Naive thymus-derived CD4-positive, alpha-beta T cell (primary cell): ENCODE data around the gene RPS6KB2. TPM values are rescaled to one million over a fixed set of nuclear protein-coding genes. Genes with fewer than 3 reads are reported as not detected.
"Not testable (repeated sequence)": the region's sequence is repeated elsewhere in the genome, so short reads cannot be mapped to it uniquely, and the experiment has no call there.

Experiments
- ATAC-seq: fragments of 150-1000 bp; cut with Tn5 transposase; 2 replicates; pipeline ENCODE4 v1.10.0; 2021; ENCODE audit warnings: mild to moderate bottlenecking, moderate library complexity
- CTCF ChIA-PET: fragments of 350-600 bp; sonication (Branson Sonifier 250); formaldehyde crosslinking; loops from one replicate; lab custom pipeline; 2021; ENCODE audit warnings: antibody characterized with exemption; lab: Charles Lee
- POLR2A ChIA-PET: fragments of 350-600 bp; sonication (Branson Sonifier 250); formaldehyde crosslinking; loops from one replicate; lab custom pipeline; 2021; ENCODE audit warnings: antibody characterized with exemption, inconsistent platforms; lab: Charles Lee
- DNase-seq, 9 donors: peaks; one replicate each; pipeline versions ENCODE4 v3.0.0 to v3.0.0-alpha.2; 2020 to 2022; ENCODE audit warnings: mixed read lengths in 1 of 9
- H3K27ac ChIP-seq: one replicate; pipeline ENCODE4 v1.7.0; 2013; ENCODE audit warnings: mild to moderate bottlenecking, low read depth, low read length, moderate library complexity
- H3K27me3 ChIP-seq, 2 donors: one replicate each; pipeline ENCODE4 v1.7.0; 2013; ENCODE audit warnings: low read length in 2 of 2, mild to moderate bottlenecking in 2 of 2, moderate library complexity in 2 of 2; ENCODE audit not compliant: control insufficient read depth in 2 of 2, insufficient read depth in 2 of 2
- H3K36me3 ChIP-seq, 3 experiments: 1 replicate in 2 of 3; 2 replicates in 1 of 3; pipeline ENCODE4 v1.7.0; 2013; ENCODE audit warnings: low read length in 3 of 3, mild to moderate bottlenecking in 3 of 3, moderate library complexity in 1 of 3; ENCODE audit not compliant: insufficient read depth in 3 of 3, control insufficient read depth in 2 of 3
- H3K4me1 ChIP-seq, 2 donors: one replicate each; pipeline ENCODE4 v1.7.0; 2013; ENCODE audit warnings: low read length in 2 of 2, mild to moderate bottlenecking in 2 of 2, moderate library complexity in 1 of 2; ENCODE audit not compliant: control insufficient read depth in 2 of 2, insufficient read depth in 2 of 2
- H3K4me3 ChIP-seq: 2 replicates; pipeline ENCODE4 v1.7.0; 2013; ENCODE audit warnings: mild to moderate bottlenecking, low read length
- H3K9me3 ChIP-seq, 3 experiments: 1 replicate in 2 of 3; 2 replicates in 1 of 3; pipeline ENCODE4 v1.7.0; 2013; ENCODE audit warnings: low read length in 3 of 3; ENCODE audit not compliant: control insufficient read depth in 2 of 3
- H3K27ac Mint-ChIP-seq, 9 donors: one replicate each; pipeline ENCODE4 v1.8.0; 2020 to 2022; ENCODE audit warnings: mixed read lengths in 9 of 9, mild to moderate bottlenecking in 8 of 9, moderate library complexity in 5 of 9, inconsistent platforms in 2 of 9
- H3K27me3 Mint-ChIP-seq, 5 donors: one replicate each; pipeline ENCODE4 v1.8.0; 2021 to 2022; ENCODE audit warnings: mixed read lengths in 5 of 5, mild to moderate bottlenecking in 1 of 5
- H3K36me3 Mint-ChIP-seq, 5 donors: one replicate each; pipeline ENCODE4 v1.8.0; 2020 to 2022; ENCODE audit warnings: mixed read lengths in 5 of 5, mild to moderate bottlenecking in 3 of 5, inconsistent platforms in 1 of 5
- H3K4me1 Mint-ChIP-seq, 7 donors: one replicate each; pipeline ENCODE4 v1.8.0; 2020 to 2022; ENCODE audit warnings: mixed read lengths in 7 of 7, mild to moderate bottlenecking in 3 of 7, inconsistent platforms in 1 of 7
- H3K4me3 Mint-ChIP-seq, 10 donors: one replicate each; pipeline ENCODE4 v1.8.0; 2020 to 2022; ENCODE audit warnings: mild to moderate bottlenecking in 10 of 10, mixed read lengths in 10 of 10, moderate library complexity in 6 of 10, inconsistent platforms in 2 of 10
- H3K9me3 Mint-ChIP-seq, 11 donors: one replicate each; pipeline ENCODE4 v1.8.0; 2020 to 2022; ENCODE audit warnings: mixed read lengths in 11 of 11, mild to moderate bottlenecking in 4 of 11, inconsistent platforms in 1 of 11, moderate library complexity in 1 of 11
- intact Hi-C, 2 donors: fragments of 100-400 bp; cut with micrococcal nuclease; formaldehyde crosslinking; loops; one replicate each; pipeline ENCODE4 v1.15.1; 2023
- polyA plus RNA-seq, 2 donors: library from polyadenylated mRNA; unstranded; fragments of 300-500 nt; fragmentation: Illumina TruSeq; gene quantifications; one replicate each; pipeline ENCODE4 v1.2.3, GENCODE V29; 2021
- total RNA-seq, 6 experiments: library from RNA in 5 of 6; stranded (reverse) in 5 of 6; gene quantifications; 1 replicate in 5 of 6; 2 replicates in 1 of 6; pipeline ENCODE4 v1.2.3 and lab custom pipeline; 2021 to 2026

The RPS6KB2 gene
- total and polyA plus RNA-seq, 7 experiments from 2014 or later, result 45.2 to 83.9 (median 69.2) TPM

DNA sequence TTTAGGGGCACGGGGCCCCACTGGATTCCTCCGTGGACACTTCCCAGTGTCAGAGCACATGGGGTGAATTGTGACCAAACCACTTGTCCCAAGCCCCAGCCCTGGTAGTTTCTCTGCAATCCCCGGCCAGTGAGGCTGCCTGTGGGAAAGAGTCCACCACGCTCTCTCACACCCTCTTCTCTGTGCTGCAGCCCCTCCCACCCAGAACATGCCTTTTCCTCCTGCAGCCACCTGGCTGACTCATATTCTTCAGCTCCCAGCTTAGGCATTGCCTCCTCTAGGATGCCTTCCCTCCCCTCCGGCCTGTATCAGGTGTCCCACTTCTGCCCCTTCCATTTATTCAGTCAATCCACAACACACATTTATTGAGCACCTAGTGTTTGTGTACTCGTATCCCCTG, 5.4 kb upstream of the RPS6KB2 start:
- ATAC-seq (no peak), DNase-seq (no peak)
- Mint-ChIP-seq H3K27ac (peak overlapping the region in 6 of 9 donors; percentile 37 to 83 (median 70)), H3K36me3 (no peaks in the 10 kb centered on the region), H3K9me3 (no peaks in the 10 kb centered on the region), H3K4me1 (peaks cover 13 to 49% (median 42%) of the 10 kb centered on the region in 7 donors), H3K4me3 (peak overlapping the region in 4 of 10 donors; percentile 3 to 51 (median 22)), H3K27me3 (peaks cover 0 to 2% (median 0%) of the 10 kb centered on the region in 5 donors)
- intact Hi-C loops, result no loop called here
- H3K9me3 ChIP-seq, result no peaks in the 10 kb centered on the region
- ChIA-PET CTCF (interaction anchor here (0.7 to 0.8 kb wide), 2 partner anchors 22 to 82 kb away, joined by 3 to 4 read pairs; partner anchors contain the start of genes PITPNM1 and PPP1CA), POLR2A (interaction anchor here (0.9 to 31.8 kb wide), 5 partner anchors 10 to 60 kb away, joined by 3 to 1530 read pairs (median 7); partner anchors contain the start of genes AIP, PPP1CA, PTPRCAP and RAD9A)
- H3K4me1 ChIP-seq, result peaks cover 31 to 33% of the 10 kb centered on the region in 2 donors
- H3K36me3 ChIP-seq, result no peaks in the 10 kb centered on the region
- no peaks in the 10 kb centered on the region for H3K27me3 ChIP-seq
- no peak overlapping the region for H3K27ac ChIP-seq
- H3K4me3 ChIP-seq, result no peak overlapping the region

DNA sequence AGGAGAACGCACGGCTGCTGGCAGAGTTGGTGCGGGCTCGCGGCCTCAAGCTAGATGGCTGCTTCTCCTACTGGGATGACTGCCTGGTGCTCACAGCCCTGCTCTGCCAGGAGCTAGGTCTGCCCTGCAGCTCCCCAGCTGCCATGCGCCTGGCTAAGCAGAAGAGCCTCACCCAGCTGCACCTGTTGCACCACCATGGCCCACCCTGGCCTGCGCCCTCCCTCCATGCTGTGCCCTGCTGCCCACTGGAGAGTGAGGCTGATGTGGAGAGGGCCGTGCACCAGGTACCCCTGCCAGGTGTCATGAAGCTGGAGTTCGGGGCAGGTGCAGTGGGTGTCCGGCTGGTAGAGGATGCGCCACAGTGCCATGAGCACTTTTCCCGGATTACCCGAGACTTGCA, 4.8 kb upstream of the RPS6KB2 start:
- Histone ChIP-seq H3K27ac (no peak overlapping the region), H3K27me3 (no peaks in the 10 kb centered on the region), H3K9me3 (no peaks in the 10 kb centered on the region), H3K4me1 (peaks cover 26 to 27% of the 10 kb centered on the region in 2 donors), H3K36me3 (peaks cover 0 to 1% (median 0%) of the 10 kb centered on the region in 3 experiments), H3K4me3 (no peak overlapping the region)
- H3K4me1 Mint-ChIP-seq, result peaks cover 13 to 48% (median 40%) of the 10 kb centered on the region in 7 donors
- CTCF ChIA-PET, result no interaction called here
- intact Hi-C loops, result no loop called here
- DNase-seq (no peak), ATAC-seq (no peak)
- POLR2A ChIA-PET, result interaction anchor here (0.9 to 31.8 kb wide), 5 partner anchors 10 to 60 kb away, joined by 3 to 1530 read pairs (median 7); partner anchors contain the start of genes AIP, PPP1CA, PTPRCAP and RAD9A
- no peak overlapping the region for H3K4me3 Mint-ChIP-seq
- no peaks in the 10 kb centered on the region for H3K9me3 Mint-ChIP-seq
- H3K36me3 Mint-ChIP-seq, result no peaks in the 10 kb centered on the region
- peak overlapping the region in 3 of 9 donors; percentile 10 to 76 (median 47) for H3K27ac Mint-ChIP-seq
- H3K27me3 Mint-ChIP-seq, result peaks cover 0 to 2% (median 0%) of the 10 kb centered on the region in 5 donors

GRCh38 chr11:67423891-67424613, 4.2 kb upstream of the RPS6KB2 start:
- peak overlapping the region in 1 of 9 donors; percentile 32 for H3K27ac Mint-ChIP-seq
- Histone ChIP-seq H3K27ac (no peak overlapping the region), H3K4me3 (no peak overlapping the region), H3K27me3 (no peaks in the 10 kb centered on the region), H3K4me1 (peaks cover 26 to 29% of the 10 kb centered on the region in 2 donors), H3K9me3 (no peaks in the 10 kb centered on the region), H3K36me3 (peaks cover 0 to 4% (median 0%) of the 10 kb centered on the region in 3 experiments)
- H3K36me3 Mint-ChIP-seq, result peaks cover 0 to 2% (median 0%) of the 10 kb centered on the region in 5 donors
- no peaks in the 10 kb centered on the region for H3K9me3 Mint-ChIP-seq
- DNase-seq (no peak), ATAC-seq (no peak)
- H3K27me3 Mint-ChIP-seq, result peaks cover 0 to 2% (median 0%) of the 10 kb centered on the region in 5 donors
- intact Hi-C loops, result no loop called here
- H3K4me3 Mint-ChIP-seq, result no peak overlapping the region
- H3K4me1 Mint-ChIP-seq, result peaks cover 13 to 47% (median 38%) of the 10 kb centered on the region in 7 donors
- ChIA-PET POLR2A (interaction anchor here (0.9 to 31.8 kb wide), 7 partner anchors 5 to 83 kb away, joined by 3 to 1530 read pairs (median 7); partner anchors contain the start of genes AIP, CARNS1, PPP1CA and PTPRCAP), CTCF (interaction anchor here (1.0 to 1.3 kb wide), 2 partner anchors 15 to 20 kb away, joined by 3 to 6 read pairs; partner anchors contain the start of gene TBC1D10C)

- Histone ChIP-seq H3K4me3 (peak overlapping the region; percentile 82), H3K4me1 (peaks cover 17 to 29% of the 10 kb centered on the region in 2 donors), H3K27ac (peak overlapping the region; percentile 97), H3K36me3 (peaks cover 0 to 18% (median 8%) of the 10 kb centered on the region in 3 experiments)
- not testable (repeated sequence) for DNase-seq, ATAC-seq, H3K9me3 ChIP-seq, H3K27me3 Mint-ChIP-seq, H3K9me3 Mint-ChIP-seq, H3K27me3 ChIP-seq
- H3K4me1 Mint-ChIP-seq, result peaks cover 14 to 61% (median 48%) of the 10 kb centered on the region in 7 donors
- intact Hi-C loops, result loop anchor here in 1 of 2 donors (5.0 kb wide), 1 partner anchor 35 kb away; the partner anchor contains the start of gene RAD9A
- peaks cover 0 to 13% (median 7%) of the 10 kb centered on the region in 5 donors for H3K36me3 Mint-ChIP-seq
- H3K27ac Mint-ChIP-seq, result peak overlapping the region; percentile 94 to 98 (median 96)
- ChIA-PET CTCF (interaction anchor here (1.0 kb wide), 1 partner anchor 20 kb away, joined by 3 read pairs; no protein-coding TSS in a partner anchor), POLR2A (interaction anchor here (2.7 to 31.8 kb wide), 7 partner anchors 9 to 56 kb away, joined by 12 to 1530 read pairs (median 56); partner anchors contain the start of genes AIP, CARNS1, CORO1B and PPP1CA)
- peak overlapping the region; percentile 92 to 100 (median 98) for H3K4me3 Mint-ChIP-seq
Measured at GRCh38 chr11:67427364-67427859, 882 bp upstream of the RPS6KB2 start.

DNA sequence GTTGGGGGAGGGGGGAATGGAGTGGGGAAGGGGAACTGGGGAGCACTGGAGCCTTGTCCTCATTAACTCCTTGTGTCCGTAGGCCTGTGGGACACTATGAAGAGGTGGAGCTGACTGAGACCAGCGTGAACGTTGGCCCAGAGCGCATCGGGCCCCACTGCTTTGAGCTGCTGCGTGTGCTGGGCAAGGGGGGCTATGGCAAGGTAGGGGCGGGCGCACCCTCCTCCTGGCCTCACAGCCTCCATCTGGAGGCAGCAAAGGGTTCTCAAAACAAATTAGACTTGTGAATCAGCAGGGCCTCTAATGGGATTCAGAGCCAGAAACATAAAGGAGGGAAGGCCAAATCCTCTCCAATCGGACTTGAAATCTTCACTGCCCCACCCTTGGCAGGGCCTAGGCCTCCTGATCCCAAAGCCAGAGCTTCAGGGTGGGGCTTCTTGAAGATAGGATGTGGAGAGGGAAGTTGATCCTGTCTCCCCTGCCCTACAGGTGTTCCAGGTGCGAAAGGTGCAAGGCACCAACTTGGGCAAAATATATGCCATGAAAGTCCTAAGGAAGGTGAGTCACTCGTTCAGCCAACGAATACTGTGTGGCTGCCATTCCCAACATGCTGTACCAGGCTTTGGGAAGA, 859 bp downstream of the RPS6KB2 start:
- H3K36me3 Mint-ChIP-seq, result peaks cover 0 to 13% (median 7%) of the 10 kb centered on the region in 5 donors
- peak overlapping the region; percentile 94 to 98 (median 96) for H3K27ac Mint-ChIP-seq
- POLR2A ChIA-PET, result interaction anchor here (0.9 to 31.8 kb wide), 13 partner anchors 8 to 185 kb away, joined by 3 to 1530 read pairs (median 12); partner anchors contain the start of genes AIP, CARNS1, CORO1B and POLD4
- H3K4me1 Mint-ChIP-seq, result peaks cover 19 to 68% (median 49%) of the 10 kb centered on the region in 7 donors
- H3K9me3 ChIP-seq, result no peaks in the 10 kb centered on the region
- no peak for DNase-seq
- H3K27ac ChIP-seq, result peak overlapping the region; percentile 97
- no peaks in the 10 kb centered on the region for H3K9me3 Mint-ChIP-seq
- H3K4me1 ChIP-seq, result peaks cover 28 to 47% of the 10 kb centered on the region in 2 donors
- no peak for ATAC-seq
- H3K36me3 ChIP-seq, result peaks cover 0 to 35% (median 11%) of the 10 kb centered on the region in 3 experiments
- H3K27me3 Mint-ChIP-seq, result no peaks in the 10 kb centered on the region
- intact Hi-C loops, result loop anchor here in 1 of 2 donors (2.0 to 5.0 kb wide), 2 partner anchors 37 to 54 kb away; partner anchors contain the start of genes AIP and RAD9A
- no peaks in the 10 kb centered on the region for H3K27me3 ChIP-seq
- H3K4me3 Mint-ChIP-seq, result peak overlapping the region; percentile 92 to 100 (median 98)
- CTCF ChIA-PET, result interaction anchor here (0.8 to 1.0 kb wide), 3 partner anchors 15 to 42 kb away, joined by 3 to 5 read pairs (median 3); no protein-coding TSS in a partner anchor
- H3K4me3 ChIP-seq, result peak overlapping the region; percentile 82
